ENCODE data around the gene ANKS4B. TPM values are rescaled to one million over a fixed set of nuclear protein-coding genes. Genes with fewer than 3 reads are reported as not detected.

The ANKS4B gene
- polyA plus RNA-seq, 1 donor from 2014 or later, result not detected

DNA sequence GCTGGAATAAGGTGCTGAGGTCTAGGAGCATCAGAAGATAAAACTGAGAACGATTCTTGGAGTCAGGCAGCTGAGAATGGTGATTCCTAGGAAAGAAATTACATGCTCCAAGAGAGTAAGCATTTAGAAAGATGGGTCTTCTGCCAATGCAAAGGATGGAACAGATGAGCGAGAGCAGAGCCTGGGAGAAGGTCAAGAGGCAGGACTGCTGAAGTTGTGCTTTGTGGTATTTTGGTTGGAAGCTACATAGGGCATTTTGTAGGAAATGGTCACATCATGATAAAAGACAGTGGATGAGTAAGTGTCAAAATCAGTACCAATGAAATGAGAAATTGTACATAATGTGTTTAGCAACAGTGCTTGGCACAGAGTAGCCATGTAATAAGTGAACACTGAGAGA lies 46.0 kb downstream of the ANKS4B start:
- Histone ChIP-seq H3K4me3 (ENCODE audit: low read length) (no peak overlapping the region), H2AFZ (ENCODE audit: low read depth, low read length) (no peak overlapping the region), H3K36me3 (ENCODE audit: insufficient read depth, low read length) (no peaks in the 10 kb centered on the region), H3F3A (ENCODE audit: insufficient read depth, low read length, poor library complexity, severe bottlenecking) (no peaks in the 10 kb centered on the region), H3K4me2 (ENCODE audit: low read length) (no peak overlapping the region), H3K9me3 (ENCODE audit: low read length) (no peaks in the 10 kb centered on the region), H3K27me3 (ENCODE audit: insufficient read depth, low read depth, low read length) (peaks cover 40% of the 10 kb centered on the region), H3K79me2 (replicated peaks; ENCODE audit: insufficient read depth, low read length) (no peaks in the 10 kb centered on the region), H3K27ac (ENCODE audit: low read length) (no peak overlapping the region), H4K20me1 (ENCODE audit: insufficient read depth) (no peaks in the 10 kb centered on the region), H3K9me2 (ENCODE audit: insufficient read depth, low read length) (no peaks in the 10 kb centered on the region), H3K9ac (ENCODE audit: low read length) (no peak overlapping the region)
- no peak for TF ChIP-seq EZH2 (IDR thresholded peaks at IDR 0.05; ENCODE audit: borderline replicate concordance, insufficient read depth, low read length, poor library complexity, severe bottlenecking)
- TF ChIP-seq RAD21 (conservative IDR thresholded peaks at IDR 0.05), result no peak
- TF ChIP-seq POLR2AphosphoS5 (IDR thresholded peaks at IDR 0.05), result no peak
- TF ChIP-seq, protein P1, sequence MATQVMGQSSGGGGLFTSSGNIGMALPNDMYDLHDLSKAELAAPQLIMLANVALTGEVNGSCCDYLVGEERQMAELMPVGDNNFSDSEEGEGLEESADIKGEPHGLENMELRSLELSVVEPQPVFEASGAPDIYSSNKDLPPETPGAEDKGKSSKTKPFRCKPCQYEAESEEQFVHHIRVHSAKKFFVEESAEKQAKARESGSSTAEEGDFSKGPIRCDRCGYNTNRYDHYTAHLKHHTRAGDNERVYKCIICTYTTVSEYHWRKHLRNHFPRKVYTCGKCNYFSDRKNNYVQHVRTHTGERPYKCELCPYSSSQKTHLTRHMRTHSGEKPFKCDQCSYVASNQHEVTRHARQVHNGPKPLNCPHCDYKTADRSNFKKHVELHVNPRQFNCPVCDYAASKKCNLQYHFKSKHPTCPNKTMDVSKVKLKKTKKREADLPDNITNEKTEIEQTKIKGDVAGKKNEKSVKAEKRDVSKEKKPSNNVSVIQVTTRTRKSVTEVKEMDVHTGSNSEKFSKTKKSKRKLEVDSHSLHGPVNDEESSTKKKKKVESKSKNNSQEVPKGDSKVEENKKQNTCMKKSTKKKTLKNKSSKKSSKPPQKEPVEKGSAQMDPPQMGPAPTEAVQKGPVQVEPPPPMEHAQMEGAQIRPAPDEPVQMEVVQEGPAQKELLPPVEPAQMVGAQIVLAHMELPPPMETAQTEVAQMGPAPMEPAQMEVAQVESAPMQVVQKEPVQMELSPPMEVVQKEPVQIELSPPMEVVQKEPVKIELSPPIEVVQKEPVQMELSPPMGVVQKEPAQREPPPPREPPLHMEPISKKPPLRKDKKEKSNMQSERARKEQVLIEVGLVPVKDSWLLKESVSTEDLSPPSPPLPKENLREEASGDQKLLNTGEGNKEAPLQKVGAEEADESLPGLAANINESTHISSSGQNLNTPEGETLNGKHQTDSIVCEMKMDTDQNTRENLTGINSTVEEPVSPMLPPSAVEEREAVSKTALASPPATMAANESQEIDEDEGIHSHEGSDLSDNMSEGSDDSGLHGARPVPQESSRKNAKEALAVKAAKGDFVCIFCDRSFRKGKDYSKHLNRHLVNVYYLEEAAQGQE (IDR thresholded peaks at IDR 0.05; ENCODE audit: borderline replicate concordance), result no peak
- TF ChIP-seq MXI1 (conservative IDR thresholded peaks at IDR 0.05; ENCODE audit: poor library complexity, severe bottlenecking), result no peak
- no peak for TF ChIP-seq TAF1 (IDR thresholded peaks at IDR 0.05; ENCODE audit: low read depth)

DNA sequence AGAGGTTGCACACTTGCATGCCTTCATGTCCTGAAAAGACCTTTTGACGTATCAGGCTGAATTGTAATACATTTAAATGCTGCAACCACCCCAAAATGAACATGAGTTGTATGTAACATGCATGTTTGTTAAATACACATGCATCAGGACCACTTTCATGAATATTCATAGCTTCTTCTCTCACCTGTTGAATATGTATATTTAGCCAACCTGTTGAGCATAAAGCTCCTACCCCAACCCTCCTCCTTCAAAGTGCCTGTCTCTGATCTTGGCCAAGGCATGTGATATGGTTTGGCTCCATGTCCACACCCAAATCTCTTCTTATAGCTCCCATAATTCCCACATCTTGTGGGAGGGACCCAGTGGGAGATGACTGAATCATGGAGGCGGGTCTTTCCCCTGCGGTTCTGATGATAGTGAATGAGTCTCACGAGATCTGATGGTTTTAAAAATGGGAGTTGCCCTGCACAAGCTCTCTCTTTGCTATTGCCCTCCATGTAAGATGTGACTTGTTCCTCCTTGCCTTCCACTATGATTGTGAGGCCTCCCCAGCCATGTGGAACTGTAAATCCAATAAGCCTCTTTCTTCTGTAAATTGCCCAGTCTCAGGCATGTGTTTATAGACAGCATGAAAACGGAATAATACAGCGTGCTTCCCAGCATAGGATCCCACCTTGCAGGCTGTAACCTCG lies 48.3 kb downstream of the ANKS4B start:
- H3K9me3 ChIP-seq (ENCODE audit: low read length), result no peaks in the 10 kb centered on the region
- no peak overlapping the region for H3K27ac ChIP-seq (ENCODE audit: low read length)
- no peak overlapping the region for H3K4me2 ChIP-seq (ENCODE audit: low read length)
- peaks cover 41% of the 10 kb centered on the region for H3K27me3 ChIP-seq (ENCODE audit: insufficient read depth, low read depth, low read length)
- no peak for TF ChIP-seq SMC3 (conservative IDR thresholded peaks at IDR 0.05; ENCODE audit: poor library complexity)
- no peak for TF ChIP-seq EP300 (conservative IDR thresholded peaks at IDR 0.05; ENCODE audit: poor library complexity, severe bottlenecking)
- no peak for TF ChIP-seq TAF1 (IDR thresholded peaks at IDR 0.05; ENCODE audit: low read depth)
- TF ChIP-seq POLR2AphosphoS5 (IDR thresholded peaks at IDR 0.05), result no peak
- TF ChIP-seq RAD21 (conservative IDR thresholded peaks at IDR 0.05), result no peak
- TF ChIP-seq, protein P2, sequence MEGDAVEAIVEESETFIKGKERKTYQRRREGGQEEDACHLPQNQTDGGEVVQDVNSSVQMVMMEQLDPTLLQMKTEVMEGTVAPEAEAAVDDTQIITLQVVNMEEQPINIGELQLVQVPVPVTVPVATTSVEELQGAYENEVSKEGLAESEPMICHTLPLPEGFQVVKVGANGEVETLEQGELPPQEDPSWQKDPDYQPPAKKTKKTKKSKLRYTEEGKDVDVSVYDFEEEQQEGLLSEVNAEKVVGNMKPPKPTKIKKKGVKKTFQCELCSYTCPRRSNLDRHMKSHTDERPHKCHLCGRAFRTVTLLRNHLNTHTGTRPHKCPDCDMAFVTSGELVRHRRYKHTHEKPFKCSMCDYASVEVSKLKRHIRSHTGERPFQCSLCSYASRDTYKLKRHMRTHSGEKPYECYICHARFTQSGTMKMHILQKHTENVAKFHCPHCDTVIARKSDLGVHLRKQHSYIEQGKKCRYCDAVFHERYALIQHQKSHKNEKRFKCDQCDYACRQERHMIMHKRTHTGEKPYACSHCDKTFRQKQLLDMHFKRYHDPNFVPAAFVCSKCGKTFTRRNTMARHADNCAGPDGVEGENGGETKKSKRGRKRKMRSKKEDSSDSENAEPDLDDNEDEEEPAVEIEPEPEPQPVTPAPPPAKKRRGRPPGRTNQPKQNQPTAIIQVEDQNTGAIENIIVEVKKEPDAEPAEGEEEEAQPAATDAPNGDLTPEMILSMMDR (IDR thresholded peaks at IDR 0.05; ENCODE audit: poor library complexity, severe bottlenecking), result no peak
- TF ChIP-seq, protein P1 (IDR thresholded peaks at IDR 0.05; ENCODE audit: borderline replicate concordance), result no peak
- TF ChIP-seq EZH2 (IDR thresholded peaks at IDR 0.05; ENCODE audit: borderline replicate concordance, insufficient read depth, low read length, poor library complexity, severe bottlenecking), result no peak
- TF ChIP-seq MXI1 (conservative IDR thresholded peaks at IDR 0.05; ENCODE audit: poor library complexity, severe bottlenecking), result no peak
- no peaks in the 10 kb centered on the region for H3F3A ChIP-seq (ENCODE audit: insufficient read depth, low read length, poor library complexity, severe bottlenecking)
- no peaks in the 10 kb centered on the region for H3K9me2 ChIP-seq (ENCODE audit: insufficient read depth, low read length)
- H2AFZ ChIP-seq (ENCODE audit: low read depth, low read length), result no peak overlapping the region
- no peaks in the 10 kb centered on the region for H3K79me2 ChIP-seq (replicated peaks; ENCODE audit: insufficient read depth, low read length)
- H3K4me3 ChIP-seq (ENCODE audit: low read length), result no peak overlapping the region
- H3K9ac ChIP-seq (ENCODE audit: low read length), result no peak overlapping the region
- no peaks in the 10 kb centered on the region for H4K20me1 ChIP-seq (ENCODE audit: insufficient read depth)
- no peaks in the 10 kb centered on the region for H3K36me3 ChIP-seq (ENCODE audit: insufficient read depth, low read length)
